Small intestine (tissue), 7 donors: ENCODE results near the gene PTBP2. TPM values are rescaled to one million over a fixed set of nuclear protein-coding genes. Genes with fewer than 3 reads are reported as not detected.
"Not testable (repeated sequence)": the region's sequence is repeated elsewhere in the genome, so short reads cannot be mapped to it uniquely, and the experiment has no call there.

ENCODE experiments used
- DNase-seq, 2 donors: peaks; one replicate each; pipeline versions ENCODE4 v3.0.0 to v3.0.0-alpha.2; 2013
- FAIRE-seq: peaks from 2 replicates; lab custom pipeline; 2012; peaks lifted over from hg19 to GRCh38; lab: Jason Lieb, UNC
- H3K27ac ChIP-seq, 3 donors: one replicate each; pipeline ENCODE4 v1.5.1; 2013; ENCODE audit warnings: low read length in 2 of 3, mild to moderate bottlenecking in 2 of 3, control low read depth in 1 of 3, inconsistent platforms in 1 of 3, low read depth in 1 of 3, moderate library complexity in 1 of 3
- H3K27me3 ChIP-seq, 3 donors: one replicate each; pipeline ENCODE4 v1.6.1; 2013; ENCODE audit warnings: low read length in 3 of 3, inconsistent platforms in 1 of 3; ENCODE audit not compliant: control insufficient read depth in 3 of 3, insufficient read depth in 3 of 3
- H3K36me3 ChIP-seq, 3 donors: one replicate each; pipeline ENCODE4 v1.6.1; 2013; ENCODE audit warnings: low read length in 3 of 3, inconsistent platforms in 1 of 3, low read depth in 1 of 3, mild to moderate bottlenecking in 1 of 3, moderate library complexity in 1 of 3; ENCODE audit not compliant: control insufficient read depth in 3 of 3, insufficient read depth in 2 of 3
- H3K4me1 ChIP-seq, 3 donors: one replicate each; pipeline ENCODE4 v1.6.1; 2013; ENCODE audit warnings: low read length in 2 of 3, inconsistent platforms in 1 of 3, low read depth in 1 of 3, mild to moderate bottlenecking in 1 of 3, moderate library complexity in 1 of 3; ENCODE audit not compliant: control insufficient read depth in 3 of 3, insufficient read depth in 2 of 3
- H3K4me3 ChIP-seq, 3 donors: one replicate each; pipeline ENCODE4 v1.5.1; 2013; ENCODE audit warnings: low read length in 3 of 3, control low read depth in 1 of 3, inconsistent platforms in 1 of 3, low read depth in 1 of 3, mild to moderate bottlenecking in 1 of 3, moderate library complexity in 1 of 3
- H3K9me3 ChIP-seq, 2 donors: one replicate each; pipeline ENCODE4 v1.6.1; 2013; ENCODE audit warnings: low read depth in 1 of 2, low read length in 1 of 2; ENCODE audit not compliant: control insufficient read depth in 2 of 2, insufficient read depth in 1 of 2
- WGBS, 3 donors: extraction: QIAGEN DNeasy Blood & Tissue Kit; methylation state at CpG; one replicate each; pipeline ENCODE4 v1.1.7; 2013; 5-methylcytosine and 5-hydroxymethylcytosine counted together
- polyA plus RNA-seq, 4 donors: library from polyadenylated mRNA; stranded (reverse) in 3 of 4; unstranded in 1 of 4; fragments of 200-250 nt in 3 of 4; fragments of 120-200 nt in 1 of 4; gene quantifications; one replicate each; pipeline versions ENCODE4 v1.2.1 to v1.2.3, GENCODE V29; 2013
- donor health status: healthy with polysubstance abuse.
- donor health status: control.
- donor health status: control.
- donor health status: Bipolar disorder and iron deficiency.
- donor health status: healthy.

PTBP2 gene
- polyA plus RNA-seq, 4 donors: 3.0 to 23.6 (median 6.0) TPM

- FAIRE-seq (no peak), DNase-seq (no peak)
- Histone ChIP-seq H3K27me3 (no peaks in the 10 kb centered on the region), H3K36me3 (peaks cover 0 to 7% (median 0%) of the 10 kb centered on the region in 3 donors), H3K27ac (no peak overlapping the region), H3K4me3 (no peak overlapping the region), H3K4me1 (peaks cover 0 to 3% (median 0%) of the 10 kb centered on the region in 3 donors), H3K9me3 (no peaks in the 10 kb centered on the region)
- WGBS, 3 donors: 75 to 87% (median 78%) methylated on average over 7 of the region's 7 CpGs
Observed at GRCh38 chr1:96746440-96747420, 25.1 kb downstream of the PTBP2 start.

DNA sequence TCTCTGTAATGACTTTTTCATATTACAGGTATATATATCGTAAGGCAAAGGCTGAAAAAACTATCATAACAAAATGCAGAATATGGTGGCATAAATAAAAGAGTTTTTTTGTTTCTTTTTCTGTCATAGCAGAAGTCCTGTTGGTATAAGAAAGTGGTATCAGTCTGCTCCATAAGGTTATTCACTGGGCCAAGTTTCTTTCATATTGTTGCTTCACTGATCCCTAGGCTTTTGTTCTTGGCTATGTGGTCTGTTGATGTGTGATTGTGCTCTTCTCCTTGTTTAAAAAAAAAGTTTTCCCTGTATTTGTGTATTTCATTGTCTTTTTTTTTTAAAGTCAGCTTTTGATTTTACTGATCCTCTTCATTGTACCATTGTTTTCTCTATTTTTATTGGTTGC is 26.0 kb downstream of the PTBP2 start:
- DNase-seq (no peak), FAIRE-seq (no peak)
- 92 to 100% (median 98%) methylated on average over 1 of the region's 1 CpG for WGBS, 3 donors
- H3K27me3 ChIP-seq: no peaks in the 10 kb centered on the region
- H3K9me3 ChIP-seq: no peaks in the 10 kb centered on the region
- H3K4me1 ChIP-seq: peaks cover 0 to 3% (median 0%) of the 10 kb centered on the region in 3 donors
- no peak overlapping the region for H3K4me3 ChIP-seq
- H3K36me3 ChIP-seq: peaks cover 0 to 7% (median 0%) of the 10 kb centered on the region in 3 donors
- no peak overlapping the region for H3K27ac ChIP-seq

- Histone ChIP-seq H3K4me3 (no peak overlapping the region), H3K36me3 (peaks cover 1 to 8% (median 2%) of the 10 kb centered on the region in 3 donors), H3K27ac (no peak overlapping the region), H3K4me1 (peaks cover 0 to 3% (median 0%) of the 10 kb centered on the region in 3 donors), H3K9me3 (no peaks in the 10 kb centered on the region), H3K27me3 (no peaks in the 10 kb centered on the region)
- DNase-seq: no peak
- 80 to 91% (median 87%) methylated on average over 3 of the region's 3 CpGs for WGBS, 3 donors
- FAIRE-seq: no peak
Observed at GRCh38 chr1:96748078-96748477, 26.5 kb downstream of the PTBP2 start.

- peaks cover 0 to 3% (median 0%) of the 10 kb centered on the region in 3 donors for H3K4me1 ChIP-seq
- no peak overlapping the region for H3K4me3 ChIP-seq
- no peak for FAIRE-seq
- WGBS, 3 donors: 26 to 48% (median 47%) methylated on average over 2 of the region's 2 CpGs
- H3K9me3 ChIP-seq: no peaks in the 10 kb centered on the region
- H3K27ac ChIP-seq: no peak overlapping the region
- H3K36me3 ChIP-seq: peaks cover 2 to 7% (median 2%) of the 10 kb centered on the region in 3 donors
- DNase-seq: no peak
- no peaks in the 10 kb centered on the region for H3K27me3 ChIP-seq
Observed at GRCh38 chr1:96749618-96750017, 28.0 kb downstream of the PTBP2 start.

- DNase-seq (no peak), FAIRE-seq (no peak)
- Histone ChIP-seq H3K9me3 (no peaks in the 10 kb centered on the region), H3K4me3 (no peak overlapping the region), H3K27ac (no peak overlapping the region), H3K27me3 (no peaks in the 10 kb centered on the region), H3K4me1 (peaks cover 0 to 3% (median 0%) of the 10 kb centered on the region in 3 donors), H3K36me3 (peaks cover 2 to 8% (median 4%) of the 10 kb centered on the region in 3 donors)
- WGBS, 3 donors: 96 to 98% (median 97%) methylated on average over 2 of the region's 2 CpGs
Observed at GRCh38 chr1:96752394-96752793, 30.8 kb downstream of the PTBP2 start.

- WGBS, 3 donors: 96 to 98% (median 97%) methylated on average over 1 of the region's 1 CpG
- FAIRE-seq (no peak), DNase-seq (no peak)
- H3K36me3 ChIP-seq: peaks cover 2 to 11% (median 4%) of the 10 kb centered on the region in 3 donors
- H3K9me3 ChIP-seq: peaks cover 0 to 10% of the 10 kb centered on the region in 2 donors
- no peak overlapping the region for H3K27ac ChIP-seq
- H3K4me3 ChIP-seq: no peak overlapping the region
- H3K4me1 ChIP-seq: no peaks in the 10 kb centered on the region
- H3K27me3 ChIP-seq: no peaks in the 10 kb centered on the region
Observed at GRCh38 chr1:96756789-96757188, 35.2 kb downstream of the PTBP2 start.

GRCh38 chr1:96762586-96762985 is 41.0 kb downstream of the PTBP2 start:
- not testable (repeated sequence) for H3K4me1 ChIP-seq

DNA sequence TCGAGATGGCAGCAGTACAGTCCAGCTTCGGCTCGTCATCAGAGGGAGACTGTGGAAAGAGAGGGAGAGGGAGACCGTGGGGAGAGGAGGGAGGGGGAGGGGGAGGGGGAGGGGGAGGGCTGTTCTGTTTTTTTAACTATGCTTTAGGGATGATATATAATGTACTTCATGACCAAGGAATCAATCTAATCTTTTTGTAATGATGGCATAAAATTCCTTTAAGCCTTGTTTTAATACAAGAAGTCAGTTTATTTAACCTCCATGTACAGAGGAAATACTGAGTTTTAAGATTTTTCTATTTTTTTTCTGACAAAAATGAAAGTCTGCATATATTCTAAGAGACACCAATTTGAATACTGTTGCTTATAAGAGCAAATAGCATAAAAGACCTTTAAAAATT is 41.9 kb downstream of the PTBP2 start:
- peaks cover 0 to 5% (median 0%) of the 10 kb centered on the region in 3 donors for H3K36me3 ChIP-seq
- WGBS, 3 donors: 83 to 93% (median 90%) methylated on average over 2 to 4 of the region's 4 CpGs
- H3K27me3 ChIP-seq: no peaks in the 10 kb centered on the region
- FAIRE-seq: no peak
- peaks cover 0 to 13% of the 10 kb centered on the region in 2 donors for H3K9me3 ChIP-seq
- no peak for DNase-seq
- no peak overlapping the region for H3K4me3 ChIP-seq
- H3K4me1 ChIP-seq: no peaks in the 10 kb centered on the region
- no peak overlapping the region for H3K27ac ChIP-seq

More at GRCh38 chr1:96762586-96762985, 41.0 kb downstream of the PTBP2 start:
- H3K9me3 ChIP-seq: peaks cover 0 to 13% of the 10 kb centered on the region in 2 donors
- not testable (repeated sequence) for DNase-seq, H3K27ac ChIP-seq, H3K36me3 ChIP-seq, H3K4me3 ChIP-seq, FAIRE-seq, H3K27me3 ChIP-seq
- 97 to 98% (median 98%) methylated on average over 19 to 36 of the region's 36 CpGs for WGBS, 3 donors
